WTC11 (cell line): ENCODE data around the gene PIAS3. TPM values are rescaled to one million over a fixed set of nuclear protein-coding genes. Genes with fewer than 3 reads are reported as not detected.
A peak's percentile ranks its signal among the peaks of the same experiment; 100 is the strongest.

Experiments used
- ATAC-seq: fragments of 200-7000 bp; cut with Tn5 transposase; 2 replicates; pipeline ENCODE4 v1.10.0; 2021; ENCODE audit warnings: mild to moderate bottlenecking, moderate library complexity
- CTCF ChIA-PET: fragments of 300-600 bp; sonication (Branson Sonifier 250); formaldehyde crosslinking; loops from one replicate; lab custom pipeline; 2021; ENCODE audit warnings: antibody characterized with exemption; lab: Charles Lee
- POLR2A ChIA-PET: fragments of 350-600 bp; sonication (Branson Sonifier 250); formaldehyde crosslinking; loops from one replicate; lab custom pipeline; 2021; ENCODE audit warnings: antibody characterized with exemption; lab: Charles Lee
- DNase-seq: peaks from one replicate; pipeline ENCODE4 v3.0.0; 2021; ENCODE audit warnings: low spot score
- H3K27ac Mint-ChIP-seq: 2 replicates; pipeline ENCODE4 v1.8.0; 2021; ENCODE audit warnings: mixed read lengths
- H3K27me3 Mint-ChIP-seq: 2 replicates; pipeline ENCODE4 v1.8.0; 2021; ENCODE audit warnings: low read depth, mild to moderate bottlenecking, moderate library complexity, mixed read lengths
- H3K36me3 Mint-ChIP-seq: 2 replicates; pipeline ENCODE4 v1.8.0; 2021; ENCODE audit warnings: mixed read lengths
- H3K4me1 Mint-ChIP-seq: 2 replicates; pipeline ENCODE4 v1.8.0; 2022; ENCODE audit warnings: mixed read lengths
- H3K4me3 Mint-ChIP-seq: 2 replicates; pipeline ENCODE4 v1.8.0; 2021; ENCODE audit warnings: mild to moderate bottlenecking, moderate library complexity, mixed read lengths
- H3K9me3 Mint-ChIP-seq: 2 replicates; pipeline ENCODE4 v1.8.0; 2021; ENCODE audit warnings: mixed read lengths
- CREB1 ChIP-seq: sonication (generic); formaldehyde crosslinking; IDR thresholded peaks from 2 replicates; pipeline ENCODE4 v1.8.0; 2023; ENCODE audit warnings: mild to moderate bottlenecking, missing genetic modification reagents
- ESRRA ChIP-seq: sonication (generic); formaldehyde crosslinking; IDR thresholded peaks from 2 replicates; pipeline ENCODE4 v1.8.1; 2022; ENCODE audit warnings: mild to moderate bottlenecking, missing genetic modification reagents, borderline replicate concordance
- total RNA-seq: library from RNA; stranded (reverse); gene quantifications from 3 replicates; pipeline ENCODE4 v1.2.3, GENCODE V29; 2021
- TF ChIP-seq, protein P1 (sequence below): sonication (generic); formaldehyde crosslinking; IDR thresholded peaks from 2 replicates; pipeline ENCODE4 v1.8.0; 2022; ENCODE audit warnings: missing genetic modification reagents
- TF ChIP-seq, protein P2 (sequence below): sonication (generic); formaldehyde crosslinking; IDR thresholded peaks from 2 replicates; pipeline ENCODE4 v1.8.1; 2022; ENCODE audit warnings: mild to moderate bottlenecking, moderate library complexity, missing genetic modification reagents
- TF ChIP-seq, protein P3 (sequence below): sonication (generic); formaldehyde crosslinking; IDR thresholded peaks from 2 replicates; pipeline ENCODE4 v1.8.1; 2022; ENCODE audit warnings: missing genetic modification reagents, borderline replicate concordance
- TF ChIP-seq, protein P4 (sequence below): sonication (generic); formaldehyde crosslinking; IDR thresholded peaks from 2 replicates; pipeline ENCODE4 v1.8.1; 2023; ENCODE audit warnings: mild to moderate bottlenecking, moderate library complexity, missing genetic modification reagents
- TF ChIP-seq, protein P5 (sequence below): sonication (generic); formaldehyde crosslinking; IDR thresholded peaks from 2 replicates; pipeline ENCODE4 v1.8.1; 2022; ENCODE audit warnings: mild to moderate bottlenecking, missing genetic modification reagents, moderate library complexity, borderline replicate concordance
- TF ChIP-seq, protein P6 (sequence below): sonication (generic); formaldehyde crosslinking; IDR thresholded peaks from 2 replicates; pipeline ENCODE4 v1.8.0; 2023; ENCODE audit warnings: mild to moderate bottlenecking, missing genetic modification reagents
- TF ChIP-seq, protein P7 (sequence below): fragments of 250-450 bp; sonication (Bioruptor Pico); conservative IDR thresholded peaks from 2 replicates; pipeline ENCODE4 v1.9.0; 2021; ENCODE audit warnings: mild to moderate bottlenecking

The PIAS3 gene
- total RNA-seq, 1 experiment from 2014 or later = 44.9 TPM

DNA sequence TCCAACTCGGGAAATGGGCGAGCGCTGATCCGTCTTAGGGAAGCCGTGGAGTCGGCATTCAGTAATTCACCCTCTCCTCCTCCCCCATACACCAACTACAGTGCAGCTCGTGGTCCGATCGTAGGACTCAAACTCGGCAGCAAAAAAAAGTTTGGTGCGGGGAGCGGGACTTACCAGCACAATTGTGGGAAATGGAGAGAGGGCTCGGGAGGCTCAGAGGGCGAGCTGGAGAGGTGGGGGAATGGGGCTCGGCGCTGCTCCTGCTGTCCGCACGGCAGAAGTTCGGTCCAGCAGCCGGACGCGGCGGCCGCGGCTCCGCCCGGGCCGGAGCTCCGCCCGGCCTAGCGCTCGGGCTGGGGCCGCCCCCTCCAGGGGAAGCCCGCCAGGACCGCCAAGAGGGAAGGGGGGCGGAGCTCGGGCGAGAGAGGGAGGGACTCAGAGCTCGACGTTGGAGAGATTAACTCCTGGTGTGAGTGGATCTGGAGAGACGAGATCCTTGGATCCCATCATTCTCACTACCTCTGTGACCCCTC, 676 bp upstream of the PIAS3 start (continued):
- TF ChIP-seq, protein P1, sequence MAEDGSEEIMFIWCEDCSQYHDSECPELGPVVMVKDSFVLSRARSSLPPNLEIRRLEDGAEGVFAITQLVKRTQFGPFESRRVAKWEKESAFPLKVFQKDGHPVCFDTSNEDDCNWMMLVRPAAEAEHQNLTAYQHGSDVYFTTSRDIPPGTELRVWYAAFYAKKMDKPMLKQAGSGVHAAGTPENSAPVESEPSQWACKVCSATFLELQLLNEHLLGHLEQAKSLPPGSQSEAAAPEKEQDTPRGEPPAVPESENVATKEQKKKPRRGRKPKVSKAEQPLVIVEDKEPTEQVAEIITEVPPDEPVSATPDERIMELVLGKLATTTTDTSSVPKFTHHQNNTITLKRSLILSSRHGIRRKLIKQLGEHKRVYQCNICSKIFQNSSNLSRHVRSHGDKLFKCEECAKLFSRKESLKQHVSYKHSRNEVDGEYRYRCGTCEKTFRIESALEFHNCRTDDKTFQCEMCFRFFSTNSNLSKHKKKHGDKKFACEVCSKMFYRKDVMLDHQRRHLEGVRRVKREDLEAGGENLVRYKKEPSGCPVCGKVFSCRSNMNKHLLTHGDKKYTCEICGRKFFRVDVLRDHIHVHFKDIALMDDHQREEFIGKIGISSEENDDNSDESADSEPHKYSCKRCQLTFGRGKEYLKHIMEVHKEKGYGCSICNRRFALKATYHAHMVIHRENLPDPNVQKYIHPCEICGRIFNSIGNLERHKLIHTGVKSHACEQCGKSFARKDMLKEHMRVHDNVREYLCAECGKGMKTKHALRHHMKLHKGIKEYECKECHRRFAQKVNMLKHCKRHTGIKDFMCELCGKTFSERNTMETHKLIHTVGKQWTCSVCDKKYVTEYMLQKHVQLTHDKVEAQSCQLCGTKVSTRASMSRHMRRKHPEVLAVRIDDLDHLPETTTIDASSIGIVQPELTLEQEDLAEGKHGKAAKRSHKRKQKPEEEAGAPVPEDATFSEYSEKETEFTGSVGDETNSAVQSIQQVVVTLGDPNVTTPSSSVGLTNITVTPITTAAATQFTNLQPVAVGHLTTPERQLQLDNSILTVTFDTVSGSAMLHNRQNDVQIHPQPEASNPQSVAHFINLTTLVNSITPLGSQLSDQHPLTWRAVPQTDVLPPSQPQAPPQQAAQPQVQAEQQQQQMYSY = peak; percentile 34; the same call in 1 of the 2 replicates
- TF ChIP-seq, protein P2, sequence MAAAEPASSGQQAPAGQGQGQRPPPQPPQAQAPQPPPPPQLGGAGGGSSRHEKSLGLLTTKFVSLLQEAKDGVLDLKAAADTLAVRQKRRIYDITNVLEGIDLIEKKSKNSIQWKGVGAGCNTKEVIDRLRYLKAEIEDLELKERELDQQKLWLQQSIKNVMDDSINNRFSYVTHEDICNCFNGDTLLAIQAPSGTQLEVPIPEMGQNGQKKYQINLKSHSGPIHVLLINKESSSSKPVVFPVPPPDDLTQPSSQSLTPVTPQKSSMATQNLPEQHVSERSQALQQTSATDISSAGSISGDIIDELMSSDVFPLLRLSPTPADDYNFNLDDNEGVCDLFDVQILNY (CRISPR knock-in tag) = 0 out of 2 replicates have a peak, but pooled peaks have one; percentile 73
- TF ChIP-seq CREB1 (CRISPR knock-in tag) = no peak
- TF ChIP-seq, protein P3, sequence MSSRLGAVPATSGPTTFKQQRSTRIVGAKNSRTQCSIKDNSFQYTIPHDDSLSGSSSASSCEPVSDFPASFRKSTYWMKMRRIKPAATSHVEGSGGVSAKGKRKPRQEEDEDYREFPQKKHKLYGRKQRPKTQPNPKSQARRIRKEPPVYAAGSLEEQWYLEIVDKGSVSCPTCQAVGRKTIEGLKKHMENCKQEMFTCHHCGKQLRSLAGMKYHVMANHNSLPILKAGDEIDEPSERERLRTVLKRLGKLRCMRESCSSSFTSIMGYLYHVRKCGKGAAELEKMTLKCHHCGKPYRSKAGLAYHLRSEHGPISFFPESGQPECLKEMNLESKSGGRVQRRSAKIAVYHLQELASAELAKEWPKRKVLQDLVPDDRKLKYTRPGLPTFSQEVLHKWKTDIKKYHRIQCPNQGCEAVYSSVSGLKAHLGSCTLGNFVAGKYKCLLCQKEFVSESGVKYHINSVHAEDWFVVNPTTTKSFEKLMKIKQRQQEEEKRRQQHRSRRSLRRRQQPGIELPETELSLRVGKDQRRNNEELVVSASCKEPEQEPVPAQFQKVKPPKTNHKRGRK (CRISPR knock-in tag) = no peak
- TF ChIP-seq, protein P4, sequence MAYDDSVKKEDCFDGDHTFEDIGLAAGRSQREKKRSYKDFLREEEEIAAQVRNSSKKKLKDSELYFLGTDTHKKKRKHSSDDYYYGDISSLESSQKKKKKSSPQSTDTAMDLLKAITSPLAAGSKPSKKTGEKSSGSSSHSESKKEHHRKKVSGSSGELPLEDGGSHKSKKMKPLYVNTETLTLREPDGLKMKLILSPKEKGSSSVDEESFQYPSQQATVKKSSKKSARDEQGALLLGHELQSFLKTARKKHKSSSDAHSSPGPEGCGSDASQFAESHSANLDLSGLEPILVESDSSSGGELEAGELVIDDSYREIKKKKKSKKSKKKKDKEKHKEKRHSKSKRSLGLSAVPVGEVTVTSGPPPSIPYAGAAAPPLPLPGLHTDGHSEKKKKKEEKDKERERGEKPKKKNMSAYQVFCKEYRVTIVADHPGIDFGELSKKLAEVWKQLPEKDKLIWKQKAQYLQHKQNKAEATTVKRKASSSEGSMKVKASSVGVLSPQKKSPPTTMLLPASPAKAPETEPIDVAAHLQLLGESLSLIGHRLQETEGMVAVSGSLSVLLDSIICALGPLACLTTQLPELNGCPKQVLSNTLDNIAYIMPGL = peak; percentile 73; the same call in 1 of the 2 replicates
- TF ChIP-seq, protein P5, sequence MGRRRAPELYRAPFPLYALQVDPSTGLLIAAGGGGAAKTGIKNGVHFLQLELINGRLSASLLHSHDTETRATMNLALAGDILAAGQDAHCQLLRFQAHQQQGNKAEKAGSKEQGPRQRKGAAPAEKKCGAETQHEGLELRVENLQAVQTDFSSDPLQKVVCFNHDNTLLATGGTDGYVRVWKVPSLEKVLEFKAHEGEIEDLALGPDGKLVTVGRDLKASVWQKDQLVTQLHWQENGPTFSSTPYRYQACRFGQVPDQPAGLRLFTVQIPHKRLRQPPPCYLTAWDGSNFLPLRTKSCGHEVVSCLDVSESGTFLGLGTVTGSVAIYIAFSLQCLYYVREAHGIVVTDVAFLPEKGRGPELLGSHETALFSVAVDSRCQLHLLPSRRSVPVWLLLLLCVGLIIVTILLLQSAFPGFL = no peak
- TF ChIP-seq, all 79 proteins: peak for 5

DNA sequence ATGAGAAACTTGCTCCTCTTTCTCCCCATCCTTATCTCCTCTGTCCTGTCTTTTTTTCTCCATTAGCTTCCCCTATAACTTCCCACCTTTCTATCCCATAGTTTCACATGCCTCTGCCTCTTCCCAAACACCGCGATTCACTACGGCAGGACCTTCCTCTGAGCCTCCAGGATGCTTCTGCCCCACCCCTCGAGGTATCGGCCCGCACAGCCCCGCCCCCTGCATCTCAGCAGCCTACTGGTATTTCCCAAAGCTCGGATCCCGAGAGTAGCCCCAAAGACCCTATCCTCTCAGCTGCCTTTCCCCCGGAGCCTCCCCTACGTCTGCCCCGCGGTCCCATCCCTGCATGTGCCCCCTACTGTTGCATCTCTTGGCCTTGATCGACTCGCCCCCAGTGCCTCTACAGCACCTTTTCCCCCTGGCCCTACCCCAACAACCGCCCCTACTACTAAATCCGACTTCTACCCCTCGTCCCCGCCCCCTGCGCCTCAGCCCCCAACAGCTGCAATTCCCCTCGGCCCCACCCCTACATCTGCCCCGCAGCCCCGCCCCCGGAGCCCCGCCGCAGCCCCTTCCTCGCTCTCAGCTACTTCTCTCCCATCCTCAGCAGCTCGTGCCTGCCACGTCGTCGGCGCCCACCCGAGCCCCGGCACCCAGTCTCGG, 512 bp downstream of the PIAS3 start:
- Mint-ChIP-seq H3K36me3 (peaks cover 47% of the 10 kb centered on the region), H3K4me1 (peaks cover 12% of the 10 kb centered on the region), H3K27me3 (no peaks in the 10 kb centered on the region), H3K9me3 (peaks cover 5% of the 10 kb centered on the region), H3K27ac (peak overlapping the region; percentile 69), H3K4me3 (peak overlapping the region; percentile 98)
- ChIA-PET CTCF (interaction anchor here (0.6 to 5.3 kb wide), 26 partner anchors 12 to 180 kb away, joined by 3 to 254 read pairs (median 8); partner anchors contain the start of genes ANKRD34A, ANKRD35, ITGA10 and LIX1L), POLR2A (interaction anchor here (0.7 to 3.1 kb wide), 20 partner anchors 9 to 193 kb away, joined by 3 to 48 read pairs (median 9); partner anchors contain the start of genes ANKRD34A, ANKRD35, ITGA10 and LIX1L)
- TF ChIP-seq, protein P6, sequence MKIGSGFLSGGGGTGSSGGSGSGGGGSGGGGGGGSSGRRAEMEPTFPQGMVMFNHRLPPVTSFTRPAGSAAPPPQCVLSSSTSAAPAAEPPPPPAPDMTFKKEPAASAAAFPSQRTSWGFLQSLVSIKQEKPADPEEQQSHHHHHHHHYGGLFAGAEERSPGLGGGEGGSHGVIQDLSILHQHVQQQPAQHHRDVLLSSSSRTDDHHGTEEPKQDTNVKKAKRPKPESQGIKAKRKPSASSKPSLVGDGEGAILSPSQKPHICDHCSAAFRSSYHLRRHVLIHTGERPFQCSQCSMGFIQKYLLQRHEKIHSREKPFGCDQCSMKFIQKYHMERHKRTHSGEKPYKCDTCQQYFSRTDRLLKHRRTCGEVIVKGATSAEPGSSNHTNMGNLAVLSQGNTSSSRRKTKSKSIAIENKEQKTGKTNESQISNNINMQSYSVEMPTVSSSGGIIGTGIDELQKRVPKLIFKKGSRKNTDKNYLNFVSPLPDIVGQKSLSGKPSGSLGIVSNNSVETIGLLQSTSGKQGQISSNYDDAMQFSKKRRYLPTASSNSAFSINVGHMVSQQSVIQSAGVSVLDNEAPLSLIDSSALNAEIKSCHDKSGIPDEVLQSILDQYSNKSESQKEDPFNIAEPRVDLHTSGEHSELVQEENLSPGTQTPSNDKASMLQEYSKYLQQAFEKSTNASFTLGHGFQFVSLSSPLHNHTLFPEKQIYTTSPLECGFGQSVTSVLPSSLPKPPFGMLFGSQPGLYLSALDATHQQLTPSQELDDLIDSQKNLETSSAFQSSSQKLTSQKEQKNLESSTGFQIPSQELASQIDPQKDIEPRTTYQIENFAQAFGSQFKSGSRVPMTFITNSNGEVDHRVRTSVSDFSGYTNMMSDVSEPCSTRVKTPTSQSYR (CRISPR knock-in tag) = 0 out of 2 replicates have a peak, but pooled peaks have one; percentile 17
- TF ChIP-seq, protein P5 = 0 out of 2 replicates have a peak, but pooled peaks have one; percentile 37
- TF ChIP-seq ESRRA = 0 out of 2 replicates have a peak, but pooled peaks have one; percentile 32
- TF ChIP-seq, protein P1 = peak; percentile 86
- TF ChIP-seq, protein P7, sequence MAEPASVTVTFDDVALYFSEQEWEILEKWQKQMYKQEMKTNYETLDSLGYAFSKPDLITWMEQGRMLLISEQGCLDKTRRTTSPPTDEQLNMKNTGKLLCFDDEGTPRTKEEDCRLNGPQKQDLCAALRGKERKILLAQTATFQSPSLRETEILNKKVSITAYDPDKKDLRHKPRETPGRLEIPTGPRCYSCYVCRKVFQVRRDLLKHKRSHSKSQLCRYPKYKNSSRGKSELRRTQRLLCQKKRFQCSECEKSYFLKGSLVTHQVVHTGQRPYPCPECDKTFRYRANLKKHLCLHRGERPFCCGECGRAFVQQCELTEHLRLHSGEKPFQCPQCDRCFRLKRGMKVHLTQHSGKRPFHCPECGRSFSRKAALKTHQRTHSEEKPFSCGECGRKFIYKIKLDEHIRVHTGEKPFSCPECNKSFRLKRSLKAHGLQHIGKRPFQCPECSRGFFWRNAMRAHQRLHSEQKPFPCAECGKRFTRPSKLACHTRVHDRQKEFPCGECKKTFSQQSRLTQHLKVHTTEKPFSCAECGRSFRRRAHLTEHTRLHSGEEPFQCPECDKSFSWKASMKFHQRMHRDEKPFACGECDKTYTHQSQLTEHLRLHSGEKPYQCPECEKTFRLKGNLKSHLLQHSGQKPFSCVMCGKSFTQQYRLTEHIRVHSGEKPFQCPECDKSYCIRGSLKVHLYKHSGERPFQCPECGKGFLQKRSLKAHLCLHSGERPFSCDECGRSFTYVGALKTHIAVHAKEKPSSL (CRISPR knock-in tag) = no peak
- peak; percentile 55 for ATAC-seq
- DNase-seq = peak; percentile 88
